GF-D8 (cell line): Measurements from ENCODE around the gene ATF5.

ENCODE experiments used
- DNase-seq: peaks from one replicate; lab custom pipeline; 2025; lab: John Stamatoyannopoulos, UW

ATF5 gene

GRCh38 chr19:49929121-49929610, at the start of gene ATF5, which contains the start of gene NUP62:
Gene ATF5, plus strand, starts transcription at chr19:49929205. Its CDS starts 1,646 bp downstream, at chr19:49930851.
Gene NUP62, minus strand, starts transcription at chr19:49929504. Its CDS starts 19,697 bp downstream, at chr19:49909807.
- DNase-seq = peak; percentile 71

- no peak for DNase-seq
Measured at GRCh38 chr19:49879243-49879963, 49.6 kb upstream of the ATF5 start.

- no peak for DNase-seq
Measured at GRCh38 chr19:49880162-49880869, 48.7 kb upstream of the ATF5 start.

- DNase-seq = no peak
Measured at GRCh38 chr19:49881186-49881585, 47.8 kb upstream of the ATF5 start.

GRCh38 chr19:49881672-49882394, 47.2 kb upstream of the ATF5 start:
- no peak for DNase-seq

- DNase-seq = no peak
Measured at GRCh38 chr19:49882643-49883042, 46.4 kb upstream of the ATF5 start.

- DNase-seq = no peak
Measured at GRCh38 chr19:49883094-49883493, 45.9 kb upstream of the ATF5 start.

- no peak for DNase-seq
Measured at GRCh38 chr19:49884109-49884508, 44.9 kb upstream of the ATF5 start.

GRCh38 chr19:49884760-49885159, 44.2 kb upstream of the ATF5 start:
- no peak for DNase-seq

- DNase-seq = no peak
Measured at GRCh38 chr19:49887037-49887664, 41.9 kb upstream of the ATF5 start.

GRCh38 chr19:49887665-49888509, 41.1 kb upstream of the ATF5 start:
- no peak for DNase-seq

GRCh38 chr19:49888510-49888824, 40.5 kb upstream of the ATF5 start:
- no peak for DNase-seq

GRCh38 chr19:49889038-49889686, 39.8 kb upstream of the ATF5 start:
- DNase-seq = no peak

GRCh38 chr19:49889687-49890348, 39.2 kb upstream of the ATF5 start:
- DNase-seq = peak; percentile 19

- DNase-seq = no peak
Measured at GRCh38 chr19:49890349-49891311, 38.4 kb upstream of the ATF5 start.

GRCh38 chr19:49891393-49891792, 37.6 kb upstream of the ATF5 start:
- no peak for DNase-seq

GRCh38 chr19:49892716-49893115, 36.3 kb upstream of the ATF5 start:
- DNase-seq = no peak

- no peak for DNase-seq
Measured at GRCh38 chr19:49894011-49894664, 34.9 kb upstream of the ATF5 start.
